SIG-M5 treated with dmso at 0.1 percent for 504 hours (cell line): ENCODE measurements around the gene SND1.

Source experiments
- DNase-seq: peaks from one replicate; lab custom pipeline; 2025; ENCODE audit not compliant: unreplicated experiment; lab: John Stamatoyannopoulos, UW

Gene SND1

GRCh38 chr7:128032605-128033235 is 380.7 kb downstream of the SND1 start:
- no peak for DNase-seq

DNA sequence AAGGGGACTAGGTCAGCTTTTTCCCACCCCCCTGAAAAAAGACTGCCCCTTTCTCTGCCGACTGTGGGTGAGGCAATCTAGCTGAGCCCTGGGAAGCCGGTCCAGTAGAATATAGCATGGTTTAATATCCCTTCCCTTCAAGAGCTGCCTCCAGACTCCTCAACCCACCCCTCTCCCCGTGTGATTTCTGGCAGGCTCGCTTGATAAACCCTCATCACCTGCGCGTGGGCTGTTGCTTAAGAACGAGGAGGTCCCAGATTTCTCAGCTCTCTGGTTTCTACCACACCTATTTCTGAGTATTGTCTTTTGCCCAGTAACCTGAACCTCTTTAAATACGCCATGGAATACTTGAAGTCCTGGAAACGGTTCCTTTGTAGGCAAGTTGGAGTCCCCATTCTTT is 381.3 kb downstream of the SND1 start:
- DNase-seq = no peak

DNA sequence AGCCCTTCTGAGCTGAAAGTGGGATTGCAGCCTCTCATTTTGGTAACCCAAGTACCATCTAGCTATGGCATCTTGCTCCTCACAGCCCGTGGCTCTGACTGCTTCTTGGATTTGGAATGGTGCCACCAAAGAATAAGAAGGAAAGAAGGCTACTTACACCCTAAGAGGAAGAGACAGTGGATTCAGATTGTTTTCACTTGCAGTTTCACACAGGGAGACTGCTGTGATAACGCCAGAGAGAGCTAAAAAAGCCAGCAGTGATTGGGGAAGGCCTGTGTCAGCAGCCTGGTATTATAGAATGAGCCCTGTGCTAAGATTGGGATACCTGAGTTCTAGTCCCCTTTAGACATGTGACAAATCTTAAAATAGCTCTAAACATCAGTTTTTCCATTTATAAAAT is 382.8 kb downstream of the SND1 start:
- no peak for DNase-seq

DNA sequence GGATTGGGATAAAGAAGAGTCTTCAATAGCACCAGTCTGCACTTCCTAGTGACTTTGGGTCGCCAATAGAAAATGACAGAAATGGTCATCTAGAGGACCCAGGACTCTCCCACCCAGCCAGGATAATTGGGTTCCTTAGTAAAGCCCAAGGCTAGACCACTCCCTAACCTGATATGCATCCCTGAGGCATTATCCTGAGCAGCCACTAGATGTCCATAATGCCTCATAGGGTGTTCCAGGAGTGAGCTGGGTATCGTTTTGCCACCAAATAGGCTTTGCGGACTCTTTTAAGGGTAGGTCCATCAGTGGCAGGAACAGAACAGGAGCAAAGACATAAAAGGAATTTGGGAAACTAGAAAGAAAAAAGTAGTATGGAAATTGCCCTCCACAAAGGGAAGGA is 383.7 kb downstream of the SND1 start:
- peak; percentile 28 for DNase-seq

- no peak for DNase-seq
Measured at GRCh38 chr7:128036226-128036940, 384.4 kb downstream of the SND1 start.

GRCh38 chr7:128037081-128037480 is 385.1 kb downstream of the SND1 start:
- no peak for DNase-seq

GRCh38 chr7:128037880-128038619 is 386.1 kb downstream of the SND1 start:
- DNase-seq = no peak

- DNase-seq = no peak
Measured at GRCh38 chr7:128039544-128039953, 387.6 kb downstream of the SND1 start.

DNA sequence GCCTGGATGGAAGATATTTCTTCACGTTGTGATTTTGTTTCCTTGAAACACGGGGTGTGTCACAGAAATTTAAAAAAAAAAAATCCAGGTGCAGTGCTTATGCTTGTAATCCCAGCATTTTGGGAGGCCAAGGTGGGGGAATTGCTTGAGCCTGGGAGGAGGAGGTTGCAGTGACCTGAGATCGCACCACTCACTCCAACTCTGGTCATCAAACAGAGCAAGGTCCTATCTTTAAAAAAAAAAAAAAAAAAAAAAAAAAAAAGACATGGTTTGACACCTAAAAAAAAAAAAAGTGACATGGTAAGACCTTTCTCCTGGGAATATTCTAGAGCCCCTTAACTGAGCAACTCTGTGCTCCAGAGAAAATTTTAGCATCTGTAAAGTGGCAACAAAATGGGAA is 388.2 kb downstream of the SND1 start:
- no peak for DNase-seq

DNA sequence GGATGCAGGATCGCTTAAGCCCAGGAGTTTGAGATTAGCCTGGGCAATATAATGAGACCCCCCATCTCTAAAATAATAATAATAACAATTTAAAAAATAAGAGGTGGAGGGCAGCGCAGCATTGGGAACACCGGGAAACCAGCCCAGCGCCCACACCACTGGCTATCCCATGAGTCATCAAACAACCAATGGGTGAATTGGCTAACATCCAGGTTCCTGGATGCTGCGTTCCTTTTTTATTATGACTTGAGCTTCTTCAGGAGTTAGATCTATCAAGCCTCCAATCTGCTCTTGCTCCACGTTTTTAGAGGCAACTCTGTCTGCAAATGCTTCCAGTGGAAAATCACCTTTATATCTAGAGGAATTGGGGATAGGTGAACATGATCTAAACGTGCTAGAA is 389.2 kb downstream of the SND1 start:
- no peak for DNase-seq

DNA sequence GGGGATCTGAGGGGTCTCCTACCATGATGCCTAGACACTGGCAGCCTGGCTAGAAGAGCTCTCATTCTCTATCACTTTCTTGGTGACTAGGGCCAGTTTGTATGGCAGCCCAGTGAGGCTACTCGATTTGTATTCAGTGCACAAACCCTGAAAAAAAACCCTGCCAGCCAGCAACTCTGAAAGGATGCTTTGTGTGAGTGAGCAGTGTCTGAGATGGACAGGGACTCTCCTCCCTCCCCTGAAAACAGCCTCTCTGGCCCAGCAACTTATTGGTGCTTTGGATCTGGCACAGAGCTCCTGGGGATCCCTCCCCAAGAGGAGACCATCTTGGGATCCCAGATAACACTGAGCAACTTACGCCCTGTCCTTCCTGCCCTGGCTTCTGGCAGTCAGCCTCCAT is 390.0 kb downstream of the SND1 start:
- DNase-seq = no peak

- DNase-seq = no peak
Measured at GRCh38 chr7:128044064-128044463, 392.1 kb downstream of the SND1 start.

- DNase-seq = no peak
Measured at GRCh38 chr7:128045158-128045557, 393.2 kb downstream of the SND1 start.

- DNase-seq = no peak
Measured at GRCh38 chr7:128045766-128046165, 393.8 kb downstream of the SND1 start.

DNA sequence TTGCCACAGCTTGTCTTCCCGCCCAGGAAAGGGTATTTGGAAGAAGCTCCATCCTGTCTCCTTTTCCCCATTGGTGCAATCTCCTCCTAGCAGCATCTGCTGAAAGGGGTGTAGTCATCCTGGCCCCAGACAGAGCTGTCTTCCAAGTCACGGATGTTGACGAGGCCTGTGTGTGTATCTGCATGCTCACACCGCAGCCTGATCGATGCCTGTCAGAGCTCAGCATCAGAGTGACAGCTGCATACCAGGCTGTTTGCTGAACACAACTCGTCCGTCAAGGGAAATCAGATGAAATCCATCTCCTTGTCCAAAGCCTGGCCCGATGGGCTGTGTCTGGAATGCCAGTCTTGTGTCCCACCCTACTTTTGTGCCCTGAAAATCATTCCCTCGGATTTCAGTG is 400.4 kb downstream of the SND1 start:
- no peak for DNase-seq

GRCh38 chr7:128053023-128053422 is 401.0 kb downstream of the SND1 start:
- no peak for DNase-seq

- no peak for DNase-seq
Measured at GRCh38 chr7:128053991-128054390, 402.0 kb downstream of the SND1 start.

DNA sequence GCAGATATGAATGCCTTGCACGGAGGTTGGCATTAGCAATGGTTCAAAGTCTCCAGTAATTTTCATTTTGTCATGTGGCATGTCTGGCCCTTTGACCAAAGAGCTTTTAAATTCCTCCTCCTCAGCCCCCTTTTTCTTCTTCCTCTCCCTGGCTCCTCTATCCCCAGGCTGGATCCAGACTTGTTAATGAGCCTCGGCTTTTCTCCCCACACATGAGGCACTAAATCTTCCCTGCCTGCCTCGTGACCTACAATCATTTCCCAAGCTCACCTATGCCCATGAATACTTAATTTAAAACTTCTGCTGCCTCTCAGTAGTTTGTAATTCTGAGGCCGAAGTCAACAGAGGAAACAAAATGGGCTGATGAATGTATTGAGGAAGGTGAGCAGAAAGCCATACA is 402.5 kb downstream of the SND1 start:
- no peak for DNase-seq

DNA sequence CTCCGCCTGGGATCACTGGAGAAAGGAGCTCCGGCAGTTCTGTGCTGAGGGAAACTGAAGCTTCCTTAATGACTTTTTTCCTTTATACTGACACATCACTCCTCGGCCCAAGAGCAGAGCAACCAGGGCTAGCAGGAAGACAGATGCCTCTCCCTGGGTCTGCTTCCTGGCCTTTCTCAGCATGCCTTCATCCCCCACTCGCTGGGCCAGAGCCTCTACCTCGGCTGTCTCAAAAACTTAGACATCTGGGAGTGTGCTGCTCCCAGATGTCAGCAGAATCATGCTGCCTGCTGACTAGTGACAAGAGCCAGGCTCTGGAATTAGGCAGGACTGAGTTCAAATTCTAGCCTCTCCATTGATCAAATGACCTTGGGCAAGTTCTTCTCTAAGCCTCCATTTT is 403.6 kb downstream of the SND1 start:
- DNase-seq = no peak

GRCh38 chr7:128056901-128057300 is 404.9 kb downstream of the SND1 start:
- no peak for DNase-seq

DNA sequence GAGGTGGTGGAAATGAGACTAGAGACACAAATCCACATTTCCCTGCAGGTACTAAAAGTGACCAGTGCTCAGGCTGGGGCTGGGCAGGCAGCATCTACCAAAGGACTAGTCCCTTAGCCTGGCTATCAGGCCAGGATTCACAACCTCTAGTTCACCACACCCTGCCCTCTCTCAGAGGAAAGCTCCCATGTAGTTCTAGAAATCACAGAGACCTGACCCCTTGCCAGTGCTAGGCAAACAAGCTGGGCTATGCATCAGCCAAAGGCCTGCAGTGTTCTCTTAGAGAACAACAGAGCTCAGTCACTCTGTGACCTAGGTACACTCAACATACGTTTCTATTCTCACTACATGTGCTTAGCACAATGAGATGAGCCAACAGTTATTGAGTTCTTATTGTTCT is 405.9 kb downstream of the SND1 start:
- DNase-seq = no peak
